Fibroblast of lung (primary cell): ENCODE measurements around the gene GRIK4.

Source experiments
- CTCF ChIP-seq, 2 donors: IDR thresholded peaks in 1 of 2; conservative IDR thresholded peaks in 1 of 2; 1 replicate in 1 of 2; 2 replicates in 1 of 2; pipeline ENCODE4 v1.5.1; 2011 to 2012; ENCODE audit warnings: low read length in 2 of 2, control low read depth in 1 of 2, inconsistent platforms in 1 of 2, low read depth in 1 of 2, mild to moderate bottlenecking in 1 of 2
- EZH2 ChIP-seq: IDR thresholded peaks from 2 replicates; pipeline ENCODE4 v1.5.1; 2012; ENCODE audit warnings: low read length, control low read depth, mild to moderate bottlenecking; ENCODE audit errors: missing control alignments

GRCh38 chr11:120517801-120518291, 6.3 kb downstream of the GRIK4 start:
- TF ChIP-seq CTCF (conservative IDR thresholded peaks at IDR 0.05 in 1 of 2, IDR thresholded peaks at IDR 0.05 in 1 of 2; ENCODE audit: low read depth in 1 of 2, low read length in 2 of 2) = peak in 1 of 2 donors; percentile 28
- TF ChIP-seq EZH2 = no peak
